HG02840 (cell line): Measurements from ENCODE around the gene AK2.
"Not testable (repeated sequence)": the region's sequence is repeated elsewhere in the genome, so short reads cannot be mapped to it uniquely, and the experiment has no call there.

Experiments used
- ATAC-seq: cut with Tn5 transposase; IDR thresholded peaks from one replicate; pipeline ENCODE4 v1.9.1; 2021; ENCODE audit warnings: mild to moderate bottlenecking, moderate library complexity, moderate number of reproducible peaks; ENCODE audit not compliant: unreplicated experiment, low FRiP score

Gene AK2

GRCh38 chr1:33036526-33037503 lies at the start of gene AK2:
TSS of gene AK2 (minus strand) at chr1:33036883. CDS start at chr1:33036828, 55 bp downstream.
- ATAC-seq = peak; percentile 98

- no peak for ATAC-seq
Observed at GRCh38 chr1:33086384-33086850, 49.7 kb upstream of the AK2 start.

- ATAC-seq = no peak
Observed at GRCh38 chr1:33085332-33085731, 48.6 kb upstream of the AK2 start.

- ATAC-seq = no peak
Observed at GRCh38 chr1:33082575-33083108, 46.0 kb upstream of the AK2 start.

- ATAC-seq = no peak
Observed at GRCh38 chr1:33081554-33082305, 45.0 kb upstream of the AK2 start.

- peak; percentile 76 for ATAC-seq
Observed at GRCh38 chr1:33080885-33081553, 44.3 kb upstream of the AK2 start, which contains the start of gene AZIN2. TSS of gene AZIN2 (plus strand) at chr1:33081153. CDS start at chr1:33082250, 1,097 bp downstream.

- ATAC-seq = no peak
Observed at GRCh38 chr1:33080373-33080772, 43.7 kb upstream of the AK2 start.

- no peak for ATAC-seq
Observed at GRCh38 chr1:33078030-33078591, 41.4 kb upstream of the AK2 start.

- no peak for ATAC-seq
Observed at GRCh38 chr1:33074193-33074945, 37.7 kb upstream of the AK2 start.

GRCh38 chr1:33072707-33073106 lies 36.0 kb upstream of the AK2 start:
- ATAC-seq = no peak

- no peak for ATAC-seq
Observed at GRCh38 chr1:33070628-33071027, 33.9 kb upstream of the AK2 start.

- not testable (repeated sequence) for ATAC-seq
Observed at GRCh38 chr1:33068108-33068507, 31.4 kb upstream of the AK2 start.

GRCh38 chr1:33066477-33066876 lies 29.8 kb upstream of the AK2 start:
- ATAC-seq = not testable (repeated sequence)

- ATAC-seq = no peak
Observed at GRCh38 chr1:33065301-33065700, 28.6 kb upstream of the AK2 start.

- not testable (repeated sequence) for ATAC-seq
Observed at GRCh38 chr1:33064284-33064683, 27.6 kb upstream of the AK2 start.

GRCh38 chr1:33061834-33062233 lies 25.2 kb upstream of the AK2 start:
- ATAC-seq = no peak

- no peak for ATAC-seq
Observed at GRCh38 chr1:33060579-33061083, 23.9 kb upstream of the AK2 start.

- ATAC-seq = no peak
Observed at GRCh38 chr1:33057095-33057494, 20.4 kb upstream of the AK2 start.

- ATAC-seq = no peak
Observed at GRCh38 chr1:33056426-33056825, 19.7 kb upstream of the AK2 start.
